ENCODE measurements around the gene XDH. TPM values are rescaled to one million over a fixed set of nuclear protein-coding genes. Genes with fewer than 3 reads are reported as not detected.

Gene XDH
- polyA plus RNA-seq, 1 donor (not counting 4 experiments of a cell fraction or from before 2014, with no cell fraction given): 40.6 TPM

DNA sequence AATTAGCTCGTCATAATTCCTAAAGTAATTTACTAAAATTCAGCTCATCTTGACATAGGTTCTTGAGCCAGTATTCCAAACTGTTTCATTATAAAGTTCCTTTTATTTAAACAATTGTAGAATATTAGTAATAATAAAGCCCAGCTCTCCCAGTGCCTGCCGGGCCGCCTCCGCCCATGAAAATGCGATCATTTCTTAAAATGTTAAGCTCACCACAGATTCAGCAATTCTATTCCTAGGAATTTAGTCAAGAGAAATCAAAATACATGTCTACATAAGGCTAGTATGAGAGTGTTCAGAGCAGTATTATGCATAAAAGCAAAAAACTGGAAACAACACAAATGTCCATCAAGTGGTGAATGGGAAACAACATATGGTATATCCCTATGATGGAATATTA is 52.0 kb downstream of the XDH start:
- H3K27me3 ChIP-seq (ENCODE audit: control insufficient read depth, extremely low read depth, insufficient read depth, low read length): no peaks in the 10 kb centered on the region
- H3K9me3 ChIP-seq (ENCODE audit: control insufficient read depth, low read depth, low read length): no peaks in the 10 kb centered on the region
- dilution Hi-C loops (cut with MboI; ENCODE audit: extremely low pct_ligation_motif_present, low sequenced_read_pairs): no loop called here
- H2AFZ ChIP-seq (ENCODE audit: control insufficient read depth, low read length): no peak overlapping the region
- TF ChIP-seq, protein P1, sequence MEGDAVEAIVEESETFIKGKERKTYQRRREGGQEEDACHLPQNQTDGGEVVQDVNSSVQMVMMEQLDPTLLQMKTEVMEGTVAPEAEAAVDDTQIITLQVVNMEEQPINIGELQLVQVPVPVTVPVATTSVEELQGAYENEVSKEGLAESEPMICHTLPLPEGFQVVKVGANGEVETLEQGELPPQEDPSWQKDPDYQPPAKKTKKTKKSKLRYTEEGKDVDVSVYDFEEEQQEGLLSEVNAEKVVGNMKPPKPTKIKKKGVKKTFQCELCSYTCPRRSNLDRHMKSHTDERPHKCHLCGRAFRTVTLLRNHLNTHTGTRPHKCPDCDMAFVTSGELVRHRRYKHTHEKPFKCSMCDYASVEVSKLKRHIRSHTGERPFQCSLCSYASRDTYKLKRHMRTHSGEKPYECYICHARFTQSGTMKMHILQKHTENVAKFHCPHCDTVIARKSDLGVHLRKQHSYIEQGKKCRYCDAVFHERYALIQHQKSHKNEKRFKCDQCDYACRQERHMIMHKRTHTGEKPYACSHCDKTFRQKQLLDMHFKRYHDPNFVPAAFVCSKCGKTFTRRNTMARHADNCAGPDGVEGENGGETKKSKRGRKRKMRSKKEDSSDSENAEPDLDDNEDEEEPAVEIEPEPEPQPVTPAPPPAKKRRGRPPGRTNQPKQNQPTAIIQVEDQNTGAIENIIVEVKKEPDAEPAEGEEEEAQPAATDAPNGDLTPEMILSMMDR (optimal IDR thresholded peaks at IDR 0.05 in 1 of 3, IDR thresholded peaks at IDR 0.05 in 1 of 3, conservative IDR thresholded peaks at IDR 0.05 in 1 of 3; ENCODE audit: extremely low read depth in 1 of 3, insufficient read depth in 2 of 3, low read length in 3 of 3): no peak
- TF ChIP-seq EZH2 (IDR thresholded peaks at IDR 0.05; ENCODE audit: low read length): no peak
- H3K9ac ChIP-seq (ENCODE audit: control insufficient read depth, extremely low read depth, insufficient read depth, low read length): no peak overlapping the region
- no peaks in the 10 kb centered on the region for H4K20me1 ChIP-seq (ENCODE audit: control insufficient read depth, extremely low read depth, insufficient read depth, low read length)
- DNase-seq (ENCODE audit: low read depth, low spot score): no peak
- H3K4me1 ChIP-seq (ENCODE audit: control insufficient read depth, extremely low read depth, insufficient read depth, low read length): no peaks in the 10 kb centered on the region
- H3K27ac ChIP-seq (ENCODE audit: control insufficient read depth, insufficient read depth, low read length): no peak overlapping the region
- H3K36me3 ChIP-seq (ENCODE audit: control insufficient read depth in 2 of 2, extremely low read depth in 1 of 2, insufficient read depth in 2 of 2, low read length in 2 of 2): peaks cover 28 to 31% of the 10 kb centered on the region in 2 experiments
- H3K79me2 ChIP-seq (ENCODE audit: control insufficient read depth, insufficient read depth, low read length): no peaks in the 10 kb centered on the region
- H3K9me1 ChIP-seq (ENCODE audit: control insufficient read depth, extremely low read depth, insufficient read depth, low read length): no peaks in the 10 kb centered on the region
- FAIRE-seq: no peak
- H3K4me2 ChIP-seq (ENCODE audit: control insufficient read depth, extremely low read depth, insufficient read depth, low read depth, low read length): no peak overlapping the region
- H3K4me3 ChIP-seq (ENCODE audit: control insufficient read depth in 2 of 3, extremely low read depth in 1 of 3, insufficient read depth in 2 of 3, low read depth in 1 of 3, low read length in 3 of 3): no peak overlapping the region

DNA sequence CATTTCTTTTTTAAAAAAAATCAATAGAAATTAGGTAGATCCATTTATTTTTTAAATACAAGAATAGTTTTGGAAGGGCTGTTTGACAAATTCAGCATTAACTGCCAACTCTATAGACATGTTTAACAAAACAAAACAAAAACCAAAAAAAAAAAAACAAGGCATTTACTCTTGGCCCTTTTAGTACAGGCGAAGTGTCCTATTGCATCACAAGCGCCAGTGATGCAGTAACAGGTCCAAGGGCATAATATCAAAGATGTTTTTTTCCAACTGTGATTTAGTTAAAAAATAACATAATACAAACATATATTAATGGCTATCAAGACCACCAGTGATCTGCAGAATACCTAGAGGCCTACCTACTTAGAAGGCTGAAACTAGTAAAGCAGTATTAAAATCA is 55.3 kb downstream of the XDH start:
- H3K27me3 ChIP-seq (ENCODE audit: control insufficient read depth, extremely low read depth, insufficient read depth, low read length): no peaks in the 10 kb centered on the region
- H3K79me2 ChIP-seq (ENCODE audit: control insufficient read depth, insufficient read depth, low read length): no peaks in the 10 kb centered on the region
- no peak overlapping the region for H3K4me2 ChIP-seq (ENCODE audit: control insufficient read depth, extremely low read depth, insufficient read depth, low read depth, low read length)
- H4K20me1 ChIP-seq (ENCODE audit: control insufficient read depth, extremely low read depth, insufficient read depth, low read length): no peaks in the 10 kb centered on the region
- no peaks in the 10 kb centered on the region for H3K4me1 ChIP-seq (ENCODE audit: control insufficient read depth, extremely low read depth, insufficient read depth, low read length)
- FAIRE-seq (no peak), DNase-seq (ENCODE audit: low read depth, low spot score) (no peak)
- H3K36me3 ChIP-seq (ENCODE audit: control insufficient read depth in 2 of 2, extremely low read depth in 1 of 2, insufficient read depth in 2 of 2, low read length in 2 of 2): peaks cover 7 to 10% of the 10 kb centered on the region in 2 experiments
- dilution Hi-C loops (cut with MboI; ENCODE audit: extremely low pct_ligation_motif_present, low sequenced_read_pairs): no loop called here
- no peak overlapping the region for H3K27ac ChIP-seq (ENCODE audit: control insufficient read depth, insufficient read depth, low read length)
- H2AFZ ChIP-seq (ENCODE audit: control insufficient read depth, low read length): no peak overlapping the region
- no peaks in the 10 kb centered on the region for H3K9me1 ChIP-seq (ENCODE audit: control insufficient read depth, extremely low read depth, insufficient read depth, low read length)
- no peak for TF ChIP-seq EZH2 (IDR thresholded peaks at IDR 0.05; ENCODE audit: low read length)
- TF ChIP-seq, protein P1 (optimal IDR thresholded peaks at IDR 0.05 in 1 of 3, IDR thresholded peaks at IDR 0.05 in 1 of 3, conservative IDR thresholded peaks at IDR 0.05 in 1 of 3; ENCODE audit: extremely low read depth in 1 of 3, insufficient read depth in 2 of 3, low read length in 3 of 3): no peak
- no peaks in the 10 kb centered on the region for H3K9me3 ChIP-seq (ENCODE audit: control insufficient read depth, low read depth, low read length)
- H3K4me3 ChIP-seq (ENCODE audit: control insufficient read depth in 2 of 3, extremely low read depth in 1 of 3, insufficient read depth in 2 of 3, low read depth in 1 of 3, low read length in 3 of 3): no peak overlapping the region
- no peak overlapping the region for H3K9ac ChIP-seq (ENCODE audit: control insufficient read depth, extremely low read depth, insufficient read depth, low read length)
